Activated naive CD4-positive, alpha-beta T cell treated with Interleukin-2 at 50 U/mL for 16 hours (primary cell): Measurements from ENCODE around the gene GRK1.
A peak's percentile ranks its signal among the peaks of the same experiment; 100 is the strongest.
"Not testable (repeated sequence)": the region's sequence is repeated elsewhere in the genome, so short reads cannot be mapped to it uniquely, and the experiment has no call there.

Experiments used
- DNase-seq: peaks from one replicate; pipeline ENCODE4 v3.0.0-alpha.2; 2020

GRK1 gene

GRCh38 chr13:113745500-113746142, 78.6 kb downstream of the GRK1 start:
- not testable (repeated sequence) for DNase-seq

DNA sequence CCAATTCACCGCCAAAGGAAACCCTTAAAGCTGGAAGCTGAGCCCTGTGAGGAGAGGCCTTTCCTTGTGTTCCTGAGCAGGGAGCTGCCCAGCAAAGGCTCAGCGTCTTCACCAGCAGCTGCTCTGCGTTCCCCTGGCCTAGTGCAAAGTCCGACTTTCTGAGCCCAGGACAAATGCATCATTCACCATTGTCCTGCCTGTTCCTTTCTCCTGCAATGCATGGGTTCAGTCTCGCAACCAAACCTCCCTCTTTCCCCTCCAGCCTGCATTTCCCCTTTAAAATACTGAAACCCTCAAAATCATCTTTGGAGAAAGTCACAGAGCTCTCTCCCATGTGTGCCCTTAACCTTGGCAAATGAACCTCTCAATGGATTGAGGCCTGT, 79.1 kb downstream of the GRK1 start:
- no peak for DNase-seq

GRCh38 chr13:113746671-113747070, 79.7 kb downstream of the GRK1 start:
- DNase-seq = no peak

DNA sequence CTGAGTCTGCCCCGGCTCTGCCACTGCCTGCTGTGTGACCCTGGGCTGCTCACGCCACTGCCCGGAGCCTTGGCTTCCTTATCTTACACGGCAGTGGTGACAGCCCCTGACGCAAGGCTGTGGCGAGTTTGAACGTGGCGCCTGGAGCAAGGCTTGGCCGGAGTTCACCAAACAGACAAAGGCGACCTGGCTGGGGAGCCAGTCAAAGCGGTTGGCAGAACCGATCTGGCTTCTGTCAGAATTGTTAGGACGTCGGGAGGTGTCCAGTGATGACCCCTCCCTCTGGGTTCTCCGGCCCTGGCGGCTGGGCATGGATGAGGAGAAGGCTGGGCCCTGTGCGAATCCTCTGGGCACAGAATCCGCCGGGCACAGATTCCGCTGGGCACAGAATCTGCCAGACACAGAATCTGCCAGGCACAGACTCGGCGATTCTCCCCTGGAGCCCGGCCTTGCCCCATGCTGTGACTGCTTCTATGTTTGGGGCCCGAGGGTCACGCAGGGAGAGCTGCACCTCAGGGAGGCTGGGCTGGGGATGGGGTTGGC, 80.3 kb downstream of the GRK1 start:
- DNase-seq = no peak

DNA sequence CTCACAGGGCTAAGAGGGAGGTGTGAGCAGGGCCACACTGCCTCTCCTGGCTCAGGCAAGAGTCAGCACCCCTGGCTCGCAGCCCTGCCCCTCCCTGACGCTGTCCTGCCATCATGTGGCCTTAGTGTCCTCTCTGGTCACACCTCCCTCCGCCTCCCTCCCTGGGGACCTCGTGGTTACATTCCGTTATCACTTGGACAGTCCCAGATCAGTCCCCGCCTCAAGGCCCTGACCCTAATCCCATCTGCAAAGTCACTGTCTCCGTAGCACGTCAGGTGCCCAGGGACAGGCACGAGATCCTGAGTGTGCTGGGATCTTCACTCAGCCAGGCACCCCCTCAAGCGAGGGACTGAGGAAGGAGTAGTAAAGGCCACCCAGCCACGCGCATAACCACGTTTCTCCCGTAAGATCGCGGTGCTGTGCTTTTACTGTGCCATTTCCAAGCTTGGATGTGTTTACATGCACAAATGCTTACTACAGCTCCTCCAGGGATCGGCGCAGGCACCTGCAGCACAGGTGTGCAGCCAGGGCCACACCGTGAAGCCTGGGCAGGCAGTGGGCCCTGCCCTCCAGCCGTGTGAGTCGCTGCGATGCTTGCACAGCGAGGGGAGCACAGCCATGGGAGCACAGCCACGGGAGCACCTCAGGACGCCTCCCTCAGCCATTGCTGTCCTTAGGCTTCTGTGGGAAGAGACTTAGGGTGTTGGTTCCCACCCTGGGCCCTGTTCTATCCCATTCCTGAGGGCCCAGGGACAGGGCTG, 81.3 kb downstream of the GRK1 start:
- no peak for DNase-seq

DNA sequence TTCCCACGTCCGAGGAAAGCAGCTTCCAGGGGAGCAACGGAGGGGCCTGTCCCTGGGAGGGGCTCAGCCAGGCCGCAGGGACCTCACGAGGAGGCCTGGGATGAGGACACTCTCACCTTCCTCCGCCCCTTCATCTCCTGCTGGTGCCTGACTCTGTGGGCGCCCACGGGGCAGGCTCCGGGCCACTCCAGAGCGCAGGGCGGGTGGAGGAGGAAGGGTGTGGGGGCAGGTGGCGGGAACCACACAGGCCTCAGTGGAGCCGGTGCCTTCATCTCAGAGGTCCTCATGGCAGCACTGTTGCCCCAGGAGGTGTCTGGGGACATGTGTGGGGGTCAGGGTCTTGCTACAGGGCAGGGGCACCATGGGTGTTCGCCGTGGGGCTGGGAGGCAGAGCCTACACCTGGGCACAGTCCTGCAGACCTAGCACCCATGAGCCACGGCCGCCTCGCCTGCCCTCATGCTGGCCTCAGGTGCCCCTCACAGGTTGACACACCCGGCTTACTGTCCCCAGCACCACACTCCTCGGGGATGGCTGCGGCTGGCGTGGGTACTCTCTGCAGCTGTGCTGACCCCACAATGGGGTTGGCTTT, 81.9 kb downstream of the GRK1 start:
- DNase-seq = no peak

GRCh38 chr13:113749507-113749906, 82.5 kb downstream of the GRK1 start:
- no peak for DNase-seq

DNA sequence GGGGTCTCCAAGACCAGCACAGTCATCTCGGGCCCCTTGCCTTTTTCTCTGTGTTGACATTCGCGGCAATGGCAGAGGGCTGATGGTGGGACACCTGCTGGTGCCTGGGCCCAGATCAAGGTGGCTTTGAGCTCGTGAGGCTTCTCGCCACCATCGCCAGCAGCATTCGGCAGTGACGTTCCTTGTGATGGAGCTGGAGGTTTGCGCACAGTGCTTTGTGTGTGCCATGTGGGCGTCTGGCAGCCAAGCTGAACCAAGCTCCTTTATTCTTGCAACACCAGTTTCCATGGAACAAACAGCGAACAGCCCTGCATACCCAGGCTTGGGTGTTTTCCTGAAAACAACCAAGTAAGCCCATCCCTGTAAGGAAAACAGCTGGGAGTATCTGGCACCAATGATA, 82.9 kb downstream of the GRK1 start:
- no peak for DNase-seq

- no peak for DNase-seq
Measured at GRCh38 chr13:113750554-113751399, 83.8 kb downstream of the GRK1 start.

GRCh38 chr13:113751491-113751890, 84.5 kb downstream of the GRK1 start:
- DNase-seq = no peak

GRCh38 chr13:113752211-113752986, 85.4 kb downstream of the GRK1 start:
- not testable (repeated sequence) for DNase-seq

GRCh38 chr13:113753171-113753570, 86.2 kb downstream of the GRK1 start:
- DNase-seq = no peak

GRCh38 chr13:113754242-113754641, 87.2 kb downstream of the GRK1 start:
- no peak for DNase-seq

- DNase-seq = no peak
Measured at GRCh38 chr13:113754691-113755090, 87.7 kb downstream of the GRK1 start.

DNA sequence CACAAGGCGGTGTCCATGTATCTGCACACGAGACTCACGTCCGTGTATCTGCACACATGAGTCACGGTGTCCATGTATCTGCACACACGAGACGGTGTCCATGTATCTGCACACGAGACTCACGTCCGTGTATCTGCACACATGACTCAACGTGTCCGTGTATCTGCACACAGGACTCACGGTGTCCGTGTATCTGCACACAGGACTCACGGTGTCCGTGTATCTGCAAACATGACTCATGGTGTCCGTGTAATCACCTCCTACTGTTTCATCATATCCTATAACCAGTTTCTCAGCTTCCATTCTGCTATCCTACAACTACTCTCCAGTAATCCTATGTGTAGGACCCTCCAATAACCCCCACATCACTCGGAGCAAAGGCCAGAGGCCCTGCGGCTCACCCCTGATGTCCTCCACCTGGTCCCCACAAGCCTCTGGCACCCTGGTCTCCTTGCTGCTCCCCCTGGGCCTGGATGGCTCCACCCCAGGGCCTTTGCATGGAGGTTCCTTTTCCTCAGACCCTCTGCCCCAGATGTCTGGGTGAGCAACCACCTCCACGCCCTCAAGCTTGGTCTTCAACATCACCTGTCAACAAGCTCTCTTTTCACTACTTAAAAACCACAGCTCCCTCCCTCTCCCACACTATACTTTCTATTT, 89.5 kb downstream of the GRK1 start:
- DNase-seq = no peak

DNA sequence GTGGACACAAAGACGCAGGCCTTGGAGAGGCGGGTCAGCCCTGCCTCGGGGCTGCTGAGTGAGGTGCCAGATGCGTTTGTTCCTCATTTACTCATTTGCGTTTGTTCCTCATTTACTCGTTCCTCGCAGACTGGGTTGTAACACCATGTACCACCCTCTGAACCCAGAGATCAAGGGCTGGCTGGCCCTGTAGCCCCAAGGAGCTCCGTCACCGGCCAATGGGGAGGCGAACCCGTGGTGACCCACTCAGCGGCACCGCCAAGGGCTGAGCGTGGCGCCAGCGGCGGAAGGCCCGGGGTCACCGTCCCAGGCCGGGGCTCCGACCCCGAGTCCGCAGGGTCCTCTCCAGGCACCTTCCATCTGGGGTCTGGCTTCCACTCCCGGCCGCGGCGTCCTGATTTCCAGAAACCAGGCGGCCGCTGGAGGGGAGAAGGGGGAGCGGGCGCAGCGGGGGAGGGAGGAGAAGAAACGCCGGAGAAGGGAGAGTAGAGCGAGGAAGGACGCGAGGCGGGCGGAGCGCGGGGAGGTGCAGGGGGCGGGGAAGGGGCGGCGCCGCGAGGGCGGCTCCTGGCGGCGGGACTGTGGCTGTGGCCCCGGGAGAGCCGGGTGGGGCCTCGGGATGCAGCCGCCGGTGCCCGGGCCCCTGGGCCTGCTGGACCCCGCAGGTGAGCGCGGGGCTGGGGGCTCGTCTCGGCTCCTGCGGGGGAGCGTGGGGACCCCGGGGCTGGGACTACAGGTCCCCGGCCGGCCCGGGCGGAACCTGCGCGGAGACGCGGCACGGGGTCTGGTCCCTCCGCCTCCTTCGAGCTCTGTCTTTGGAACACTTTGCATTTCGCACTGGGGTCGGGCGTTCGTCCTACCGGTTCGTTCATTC, 91.9 kb downstream of the GRK1 start, which contains the start of gene TMEM255B:
Gene TMEM255B, plus strand, starts transcription at position 576 of the 874 bp plus-strand sequence. Its CDS starts 44 bp downstream, at position 620.
- peak; percentile 81 for DNase-seq

GRCh38 chr13:113759525-113760137, 92.6 kb downstream of the GRK1 start:
- DNase-seq = no peak

GRCh38 chr13:113761136-113761535, 94.1 kb downstream of the GRK1 start:
- DNase-seq = no peak

DNA sequence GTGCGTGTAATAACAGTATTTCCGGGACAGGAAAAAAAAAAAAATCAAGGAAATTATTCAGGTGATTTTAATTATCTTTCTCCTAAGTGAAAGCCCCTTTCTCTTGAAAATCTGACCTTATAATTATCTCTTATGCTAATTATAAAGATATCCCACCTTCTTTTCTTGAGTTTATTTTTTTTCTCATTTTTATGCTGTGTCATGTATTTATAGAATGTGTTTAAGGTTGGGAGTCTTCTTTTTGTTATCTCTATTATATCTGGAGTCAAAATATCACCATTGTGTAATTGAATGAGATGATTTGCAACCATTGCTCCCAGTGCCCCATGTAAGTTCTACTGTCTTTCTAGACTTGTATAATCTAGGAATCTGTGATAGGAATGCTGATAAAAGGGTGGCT, 95.1 kb downstream of the GRK1 start:
- DNase-seq = no peak

- no peak for DNase-seq
Measured at GRCh38 chr13:113762538-113762937, 95.5 kb downstream of the GRK1 start.
